OCI-LY1 (cell line): ENCODE data around the gene PIP4K2A.
"Not testable (repeated sequence)": the region's sequence is repeated elsewhere in the genome, so short reads cannot be mapped to it uniquely, and the experiment has no call there.

Experiments
- H2AFZ ChIP-seq: fragments of 200-600 bp; sonication (generic), shearing (Covaris generic); 2 replicates; pipeline ENCODE4 v1.6.0; 2014; ENCODE audit warnings: antibody characterized with exemption, mild to moderate bottlenecking, low read length
- H3F3A ChIP-seq: fragments of 200-600 bp; sonication (generic), shearing (Covaris generic); 2 replicates; pipeline ENCODE4 v1.6.0; 2014; ENCODE audit warnings: mild to moderate bottlenecking, antibody characterized with exemption, low read length, moderate library complexity; ENCODE audit not compliant: insufficient read depth
- H3K27ac ChIP-seq: fragments of 200-600 bp; sonication (generic); 2 replicates; pipeline ENCODE4 v1.5.1; 2014; ENCODE audit warnings: low read length, mixed run types, mild to moderate bottlenecking, low read depth; ENCODE audit not compliant: poor library complexity, severe bottlenecking
- H3K27me3 ChIP-seq: fragments of 200-600 bp; sonication (generic); 2 replicates; pipeline ENCODE4 v1.6.0; 2014; ENCODE audit warnings: antibody characterized with exemption, mild to moderate bottlenecking, low read length, moderate library complexity; ENCODE audit not compliant: insufficient read depth
- H3K36me3 ChIP-seq: fragments of 200-600 bp; sonication (generic); 2 replicates; pipeline ENCODE4 v1.6.1; 2014; ENCODE audit warnings: mild to moderate bottlenecking, antibody characterized with exemption, low read length, moderate library complexity, mixed read lengths; ENCODE audit not compliant: insufficient read depth
- H3K4me1 ChIP-seq: fragments of 200-600 bp; sonication (generic); 2 replicates; pipeline ENCODE4 v1.5.1; 2014; ENCODE audit warnings: mild to moderate bottlenecking, low read length, moderate library complexity; ENCODE audit not compliant: insufficient read depth, severe bottlenecking
- H3K4me2 ChIP-seq: fragments of 200-600 bp; sonication (generic), shearing (Covaris generic); 2 replicates; pipeline ENCODE4 v1.6.1; 2014; ENCODE audit warnings: low read length
- H3K4me3 ChIP-seq: fragments of 200-600 bp; sonication (generic); 2 replicates; pipeline ENCODE4 v1.5.1; 2014; ENCODE audit warnings: low read length, low read depth, mild to moderate bottlenecking, mixed read lengths; ENCODE audit not compliant: poor library complexity, severe bottlenecking
- H3K79me2 ChIP-seq: fragments of 200-600 bp; shearing (Covaris generic); 2 replicates; pipeline ENCODE4 v1.6.1; 2016; ENCODE audit warnings: mixed run types, low read length, mixed read lengths; ENCODE audit not compliant: insufficient read depth
- H3K9ac ChIP-seq: fragments of 200-600 bp; sonication (generic), shearing (Covaris generic); 2 replicates; pipeline ENCODE4 v1.6.1; 2014; ENCODE audit warnings: mild to moderate bottlenecking, low read length, mixed read lengths
- H3K9me2 ChIP-seq: fragments of 200-600 bp; sonication (generic), shearing (Covaris generic); 2 replicates; pipeline ENCODE4 v1.6.1; 2014; ENCODE audit warnings: low read depth, mild to moderate bottlenecking, low read length, mixed read lengths
- H3K9me3 ChIP-seq: fragments of 200-600 bp; shearing (Covaris generic); 2 replicates; pipeline ENCODE4 v1.6.1; 2014; ENCODE audit warnings: low read length, mixed read lengths
- H4K20me1 ChIP-seq: fragments of 200-600 bp; sonication (generic), shearing (Covaris generic); 2 replicates; pipeline ENCODE4 v1.6.0; 2016; ENCODE audit warnings: mild to moderate bottlenecking, low read length; ENCODE audit not compliant: insufficient read depth
- EZH2 ChIP-seq: fragments of 200-600 bp; sonication (generic), shearing (Covaris generic); IDR thresholded peaks from 2 replicates; pipeline ENCODE4 v1.8.0; 2017; ENCODE audit warnings: borderline replicate concordance, mixed run types, mild to moderate bottlenecking, antibody characterized with exemption, low read length, moderate library complexity, mixed read lengths
- TF ChIP-seq, protein P1 (sequence below): fragments of 200-600 bp; sonication (generic), shearing (Covaris generic); IDR thresholded peaks from 2 replicates; pipeline ENCODE4 v1.5.1; 2017; ENCODE audit warnings: mild to moderate bottlenecking, antibody characterized with exemption, low read length, moderate library complexity, mixed read lengths

PIP4K2A gene

DNA sequence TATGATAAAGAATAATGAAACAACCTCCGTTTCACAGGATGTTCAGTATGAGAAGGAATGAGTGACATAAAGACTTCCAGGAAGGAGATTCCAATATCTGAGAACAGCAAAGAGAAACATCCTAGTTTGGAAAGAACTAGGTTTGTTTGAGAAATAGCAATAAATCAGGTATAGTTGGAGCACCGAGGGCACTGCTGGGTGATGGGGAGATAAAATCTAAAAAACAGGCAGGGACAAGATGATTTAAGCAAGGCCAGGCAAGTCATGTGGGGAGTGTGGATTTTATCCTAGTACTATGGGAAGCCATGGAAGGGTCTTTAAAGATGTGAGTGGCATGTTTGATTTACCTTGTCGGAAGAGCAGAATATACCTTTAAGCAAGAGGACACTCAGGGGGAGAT, 199.4 kb downstream of the PIP4K2A start:
- Histone ChIP-seq H3K27me3 (no peaks in the 10 kb centered on the region), H3K4me2 (no peak overlapping the region), H4K20me1 (no peaks in the 10 kb centered on the region), H3K27ac (no peak overlapping the region), H2AFZ (no peak overlapping the region), H3K9me3 (no peaks in the 10 kb centered on the region), H3K79me2 (no peaks in the 10 kb centered on the region), H3K36me3 (no peaks in the 10 kb centered on the region), H3K9me2 (no peaks in the 10 kb centered on the region), H3K9ac (no peak overlapping the region), H3K4me3 (no peak overlapping the region), H3K4me1 (no peaks in the 10 kb centered on the region), H3F3A (no peaks in the 10 kb centered on the region)
- TF ChIP-seq, protein P1, sequence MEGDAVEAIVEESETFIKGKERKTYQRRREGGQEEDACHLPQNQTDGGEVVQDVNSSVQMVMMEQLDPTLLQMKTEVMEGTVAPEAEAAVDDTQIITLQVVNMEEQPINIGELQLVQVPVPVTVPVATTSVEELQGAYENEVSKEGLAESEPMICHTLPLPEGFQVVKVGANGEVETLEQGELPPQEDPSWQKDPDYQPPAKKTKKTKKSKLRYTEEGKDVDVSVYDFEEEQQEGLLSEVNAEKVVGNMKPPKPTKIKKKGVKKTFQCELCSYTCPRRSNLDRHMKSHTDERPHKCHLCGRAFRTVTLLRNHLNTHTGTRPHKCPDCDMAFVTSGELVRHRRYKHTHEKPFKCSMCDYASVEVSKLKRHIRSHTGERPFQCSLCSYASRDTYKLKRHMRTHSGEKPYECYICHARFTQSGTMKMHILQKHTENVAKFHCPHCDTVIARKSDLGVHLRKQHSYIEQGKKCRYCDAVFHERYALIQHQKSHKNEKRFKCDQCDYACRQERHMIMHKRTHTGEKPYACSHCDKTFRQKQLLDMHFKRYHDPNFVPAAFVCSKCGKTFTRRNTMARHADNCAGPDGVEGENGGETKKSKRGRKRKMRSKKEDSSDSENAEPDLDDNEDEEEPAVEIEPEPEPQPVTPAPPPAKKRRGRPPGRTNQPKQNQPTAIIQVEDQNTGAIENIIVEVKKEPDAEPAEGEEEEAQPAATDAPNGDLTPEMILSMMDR: no peak
- TF ChIP-seq EZH2: no peak

DNA sequence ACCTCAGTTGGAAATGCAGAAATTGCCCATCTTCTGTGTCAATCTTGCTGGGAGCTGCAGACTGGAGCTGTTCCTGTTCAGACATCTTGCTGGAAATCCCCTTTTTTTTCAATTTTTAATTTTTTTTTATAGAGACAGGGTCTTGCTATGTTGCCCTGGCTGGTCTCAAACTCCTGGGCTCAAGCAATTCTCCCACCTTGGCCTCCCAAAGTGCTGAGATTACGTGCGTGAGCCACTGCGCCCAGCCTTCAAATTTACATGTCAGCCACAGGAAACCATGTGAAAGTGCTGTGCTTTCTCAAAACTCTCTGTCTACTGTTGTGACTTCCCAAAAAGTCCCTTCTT, 200.0 kb downstream of the PIP4K2A start:
- not testable (repeated sequence) for H3F3A ChIP-seq, H3K9me2 ChIP-seq, H3K4me2 ChIP-seq, H3K9me3 ChIP-seq, H3K4me3 ChIP-seq, H3K79me2 ChIP-seq, H4K20me1 ChIP-seq, H3K36me3 ChIP-seq, H3K4me1 ChIP-seq, H3K27ac ChIP-seq, H2AFZ ChIP-seq, H3K27me3 ChIP-seq, H3K9ac ChIP-seq

DNA sequence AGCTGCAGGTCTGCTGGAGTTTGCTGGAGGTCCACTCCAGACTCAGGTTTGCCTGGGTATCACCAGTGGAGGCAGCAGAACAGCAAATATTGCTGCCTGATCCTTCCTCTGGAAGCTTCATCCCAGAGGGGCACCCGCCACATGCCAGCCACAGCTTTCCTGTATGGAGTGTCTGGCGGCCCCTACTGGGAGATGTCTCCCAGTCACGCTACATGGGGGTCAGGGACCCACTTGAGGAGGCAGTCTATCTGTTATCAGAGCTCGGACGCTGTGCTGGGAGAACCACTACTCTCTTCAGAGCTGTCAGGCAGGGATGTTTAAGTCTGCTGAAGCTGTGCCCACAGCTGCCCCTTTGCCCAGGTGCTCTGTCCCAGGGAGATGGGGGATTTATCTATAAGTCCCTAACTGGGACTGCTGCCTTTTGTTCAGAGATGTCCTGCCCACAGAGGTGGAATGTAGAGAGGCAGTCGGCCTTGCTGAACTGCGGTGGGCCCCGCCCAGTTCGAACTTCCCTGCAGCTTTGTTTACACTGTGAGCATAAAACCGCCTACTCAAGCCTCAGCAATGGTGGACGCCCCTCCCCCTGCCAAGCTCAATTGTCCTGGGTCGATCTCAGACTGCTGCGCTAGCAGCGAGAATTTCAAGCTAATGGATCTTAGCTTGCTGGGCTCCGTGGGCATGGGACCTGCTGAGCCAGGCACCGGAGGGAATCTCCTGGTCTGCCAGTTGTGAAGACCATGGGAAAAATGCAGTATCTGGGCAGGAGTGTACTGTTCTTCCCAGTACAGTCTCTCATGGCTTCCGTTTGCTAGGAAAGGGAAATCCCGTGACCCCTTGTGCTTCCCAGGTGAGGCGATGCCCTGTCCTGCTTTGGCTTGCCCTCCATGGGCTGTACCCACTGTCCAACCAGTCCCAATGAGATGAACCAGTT, 200.6 kb downstream of the PIP4K2A start:
- not testable (repeated sequence) for H3K9me2 ChIP-seq, H3K4me1 ChIP-seq, H3K4me3 ChIP-seq, H3K79me2 ChIP-seq, H3K4me2 ChIP-seq, H2AFZ ChIP-seq, H3F3A ChIP-seq, H4K20me1 ChIP-seq, H3K27me3 ChIP-seq, H3K27ac ChIP-seq, H3K9ac ChIP-seq, H3K9me3 ChIP-seq, H3K36me3 ChIP-seq

DNA sequence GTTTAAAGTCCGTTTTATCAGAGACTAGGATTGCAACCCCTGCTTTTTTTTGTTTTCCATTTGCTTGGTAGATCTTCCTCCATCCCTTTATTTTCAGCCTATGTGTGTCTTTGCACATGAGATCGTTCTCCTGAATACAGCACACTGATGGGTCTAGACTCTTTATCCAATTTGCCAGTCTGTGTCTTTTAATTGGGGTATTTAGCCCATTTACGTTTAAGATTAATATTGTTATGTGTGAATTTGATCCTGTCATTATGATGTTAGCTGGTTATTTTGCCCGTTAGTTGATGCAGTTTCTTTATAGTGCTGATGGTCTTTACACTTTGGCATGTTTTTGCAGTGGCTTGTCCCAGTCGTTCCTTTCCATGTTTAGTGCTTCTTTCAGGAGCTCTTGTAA, 202.4 kb downstream of the PIP4K2A start:
- H3K4me1 ChIP-seq, H4K20me1 ChIP-seq, H3F3A ChIP-seq, H3K9ac ChIP-seq, H3K9me3 ChIP-seq, H3K4me3 ChIP-seq, H3K27me3 ChIP-seq, H3K27ac ChIP-seq, H2AFZ ChIP-seq, H3K36me3 ChIP-seq, H3K4me2 ChIP-seq, H3K79me2 ChIP-seq, H3K9me2 ChIP-seq: not testable (repeated sequence)

DNA sequence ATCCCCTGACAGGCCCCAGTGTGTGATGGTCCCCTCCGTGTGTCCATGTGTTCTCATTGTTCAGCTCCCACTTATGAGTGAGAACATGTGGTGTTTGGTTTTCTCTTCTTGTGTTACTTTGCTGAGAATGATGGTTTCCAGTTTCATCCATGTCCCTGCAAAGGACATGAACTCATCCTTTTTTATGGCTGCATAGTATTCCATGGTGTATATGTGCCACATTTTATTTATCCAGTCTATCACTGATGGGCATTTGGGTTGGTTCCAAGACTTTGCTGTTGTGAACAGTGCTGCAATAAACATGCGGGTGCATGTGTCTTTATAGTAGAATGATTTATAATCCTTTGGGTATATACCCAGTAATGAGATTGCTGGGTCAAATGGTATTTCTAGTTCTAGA, 206.2 kb downstream of the PIP4K2A start:
- not testable (repeated sequence) for H3K9ac ChIP-seq, H3K9me3 ChIP-seq, H3K36me3 ChIP-seq, H3F3A ChIP-seq, H3K27me3 ChIP-seq, H3K4me2 ChIP-seq, H3K4me3 ChIP-seq, H3K27ac ChIP-seq, H3K79me2 ChIP-seq, H2AFZ ChIP-seq, H3K4me1 ChIP-seq, H4K20me1 ChIP-seq, H3K9me2 ChIP-seq
